NCI-H1092 (cell line): ENCODE results near the gene DCBLD1.

ENCODE experiments used
- DNase-seq: peaks from one replicate; lab custom pipeline; 2025; lab: John Stamatoyannopoulos, UW

The DCBLD1 gene

GRCh38 chr6:117558818-117559217 is 76.3 kb downstream of the DCBLD1 start:
- no peak for DNase-seq

- DNase-seq, result no peak
Observed at GRCh38 chr6:117559299-117559698, 76.8 kb downstream of the DCBLD1 start.

- no peak for DNase-seq
Observed at GRCh38 chr6:117561128-117561527, 78.7 kb downstream of the DCBLD1 start.

- DNase-seq, result no peak
Observed at GRCh38 chr6:117564681-117565080, 82.2 kb downstream of the DCBLD1 start.

GRCh38 chr6:117568247-117568646 is 85.8 kb downstream of the DCBLD1 start:
- no peak for DNase-seq

- no peak for DNase-seq
Observed at GRCh38 chr6:117568831-117569410, 86.4 kb downstream of the DCBLD1 start.

GRCh38 chr6:117573006-117573680 is 90.7 kb downstream of the DCBLD1 start:
- no peak for DNase-seq

- DNase-seq, result no peak
Observed at GRCh38 chr6:117574198-117574597, 91.7 kb downstream of the DCBLD1 start.

GRCh38 chr6:117585647-117586046 is 103.2 kb downstream of the DCBLD1 start:
- no peak for DNase-seq

- DNase-seq, result no peak
Observed at GRCh38 chr6:117590447-117590846, 108.0 kb downstream of the DCBLD1 start.

- no peak for DNase-seq
Observed at GRCh38 chr6:117591405-117591804, 108.9 kb downstream of the DCBLD1 start.

- DNase-seq, result no peak
Observed at GRCh38 chr6:117592983-117593759, 110.7 kb downstream of the DCBLD1 start.

GRCh38 chr6:117595099-117595923 is 112.8 kb downstream of the DCBLD1 start:
- no peak for DNase-seq

- no peak for DNase-seq
Observed at GRCh38 chr6:117597755-117598154, 115.3 kb downstream of the DCBLD1 start.
